Common myeloid progenitor, CD34-positive (primary cell): ENCODE results near the gene DDR1.

ENCODE experiments used
- CTCF ChIA-PET: fragments of 350-600 bp; sonication (Branson Sonifier 250); formaldehyde crosslinking; loops from one replicate; lab custom pipeline; 2021; ENCODE audit warnings: antibody characterized with exemption; lab: Charles Lee
- POLR2A ChIA-PET: fragments of 350-600 bp; sonication (Branson Sonifier 250); formaldehyde crosslinking; loops from one replicate; lab custom pipeline; 2021; ENCODE audit warnings: antibody characterized with exemption; lab: Charles Lee
- DNase-seq, 3 donors: peaks; one replicate each; pipeline versions ENCODE4 v3.0.0 to v3.0.0-alpha.2; 2013
- H3K27ac ChIP-seq, 2 experiments: 1 replicate in 1 of 2; 2 replicates in 1 of 2; pipeline ENCODE4 v1.7.0; 2013; ENCODE audit warnings: inconsistent platforms in 2 of 2, low read length in 2 of 2, mild to moderate bottlenecking in 2 of 2, low read depth in 1 of 2, moderate library complexity in 1 of 2; ENCODE audit not compliant: severe bottlenecking in 2 of 2, insufficient read depth in 1 of 2, poor library complexity in 1 of 2
- H3K27me3 ChIP-seq, 5 experiments: replicated peaks in 2 of 5; 1 replicate in 3 of 5; 2 replicates in 2 of 5; pipeline versions ENCODE4 v1.6.1 to v1.7.0; 2013; ENCODE audit warnings: low read length in 4 of 5, mild to moderate bottlenecking in 2 of 5, moderate library complexity in 2 of 5, inconsistent platforms in 1 of 5; ENCODE audit not compliant: insufficient read depth in 5 of 5, control insufficient read depth in 4 of 5
- H3K36me3 ChIP-seq, 4 experiments: 1 replicate in 2 of 4; 2 replicates in 2 of 4; pipeline versions ENCODE4 v1.6.1 to v1.7.0; 2013; ENCODE audit warnings: low read length in 3 of 4, control low read depth in 1 of 4, mild to moderate bottlenecking in 1 of 4; ENCODE audit not compliant: control insufficient read depth in 4 of 4, insufficient read depth in 4 of 4
- H3K4me1 ChIP-seq, 4 experiments: 1 replicate in 3 of 4; 2 replicates in 1 of 4; pipeline versions ENCODE4 v1.6.1 to v1.7.1; 2013; ENCODE audit warnings: low read length in 3 of 4, mild to moderate bottlenecking in 3 of 4, control low read depth in 1 of 4, inconsistent platforms in 1 of 4, moderate library complexity in 1 of 4; ENCODE audit not compliant: control insufficient read depth in 4 of 4, insufficient read depth in 4 of 4; ENCODE audit errors: control extremely low read depth in 1 of 4
- H3K4me3 ChIP-seq, 7 experiments: 1 replicate in 4 of 7; 2 replicates in 3 of 7; pipeline versions ENCODE4 v1.5.1 to v1.7.0; 2013; ENCODE audit warnings: mild to moderate bottlenecking in 7 of 7, low read length in 6 of 7, moderate library complexity in 6 of 7, inconsistent platforms in 2 of 7, low read depth in 2 of 7, control low read depth in 1 of 7; ENCODE audit not compliant: insufficient read depth in 4 of 7, control insufficient read depth in 1 of 7; ENCODE audit errors: extremely low read depth in 1 of 7
- H3K9me3 ChIP-seq, 5 experiments: 1 replicate in 4 of 5; 2 replicates in 1 of 5; pipeline versions ENCODE4 v1.6.1 to v1.7.1; 2013; ENCODE audit warnings: low read length in 4 of 5, mild to moderate bottlenecking in 2 of 5, inconsistent platforms in 1 of 5, low read depth in 1 of 5, moderate library complexity in 1 of 5; ENCODE audit not compliant: control insufficient read depth in 4 of 5, insufficient read depth in 2 of 5; ENCODE audit errors: control extremely low read depth in 1 of 5
- WGBS: methylation state at CpG from one replicate; pipeline ENCODE4 v1.1.5; 2013; ENCODE audit not compliant: insufficient coverage; 5-methylcytosine and 5-hydroxymethylcytosine counted together

Gene DDR1

DNA sequence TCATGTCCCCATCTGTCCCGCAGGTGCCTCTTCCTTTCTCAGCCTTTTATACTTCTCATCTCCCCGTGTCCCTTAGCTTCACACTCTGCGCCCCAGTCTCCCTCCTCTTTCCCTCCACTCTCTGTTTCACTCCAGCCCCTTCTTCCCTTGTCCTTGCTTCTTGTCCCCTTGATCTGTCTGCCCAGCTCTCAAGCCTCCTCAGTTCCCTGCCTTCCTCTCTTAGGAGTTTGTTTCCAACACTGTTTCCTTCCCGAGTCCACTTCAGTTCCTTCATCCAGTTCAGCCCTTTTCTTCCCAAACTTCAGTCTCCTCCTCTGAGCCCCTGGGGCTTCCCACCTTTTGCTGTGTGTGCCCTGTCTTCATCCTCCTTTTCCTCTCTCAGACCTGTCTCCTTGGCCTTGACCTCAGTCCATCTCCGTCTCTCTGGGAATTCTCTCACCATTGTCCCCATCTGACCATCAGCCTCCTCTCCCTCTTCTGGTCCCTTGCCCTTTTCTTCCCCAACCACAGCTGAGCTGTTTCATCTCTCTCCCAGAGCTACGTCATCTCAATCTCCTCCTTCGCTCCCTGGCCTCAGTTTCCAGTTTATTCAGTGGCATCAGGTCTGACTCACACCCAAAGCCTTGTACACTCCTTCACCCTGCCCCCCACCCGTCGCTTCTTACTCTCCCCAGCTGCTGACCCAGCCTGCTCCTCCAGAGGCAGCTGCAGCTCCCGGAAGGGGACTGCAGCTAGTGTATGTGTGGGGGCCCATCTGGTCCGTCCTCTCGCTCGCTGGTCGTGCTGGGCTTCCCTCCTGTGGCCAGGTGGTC is 2.7 kb upstream of the DDR1 start:
- Histone ChIP-seq H3K4me1 (peaks cover 0 to 20% (median 17%) of the 10 kb centered on the region in 4 experiments), H3K27ac (no peak overlapping the region), H3K27me3 (peaks cover 0 to 34% (median 18%) of the 10 kb centered on the region in 5 experiments), H3K36me3 (no peaks in the 10 kb centered on the region), H3K4me3 (no peak overlapping the region), H3K9me3 (no peaks in the 10 kb centered on the region)
- DNase-seq = no peak
- CTCF ChIA-PET = interaction anchor here (1.0 to 10.1 kb wide), 6 partner anchors 16 to 205 kb away, joined by 3 to 95 read pairs (median 7); no protein-coding TSS in a partner anchor
- 96% methylated on average over 10 of the region's 14 CpGs for WGBS
- POLR2A ChIA-PET = interaction anchor here (0.6 kb wide), 1 partner anchor 71 kb away, joined by 3 read pairs; no protein-coding TSS in a partner anchor

GRCh38 chr6:30882204-30882758 is 2.0 kb upstream of the DDR1 start:
- no peak overlapping the region for H3K27ac ChIP-seq
- no peak for DNase-seq
- ChIA-PET POLR2A (interaction anchor here (0.6 to 0.8 kb wide), 3 partner anchors 9 to 70 kb away, joined by 3 to 4 read pairs (median 3); no protein-coding TSS in a partner anchor), CTCF (interaction anchor here (1.0 to 10.1 kb wide), 5 partner anchors 16 to 205 kb away, joined by 3 to 95 read pairs (median 10); no protein-coding TSS in a partner anchor)
- H3K9me3 ChIP-seq = no peaks in the 10 kb centered on the region
- H3K4me1 ChIP-seq = peaks cover 0 to 18% (median 16%) of the 10 kb centered on the region in 4 experiments
- 98% methylated on average over 5 of the region's 8 CpGs for WGBS
- peaks cover 0 to 35% (median 18%) of the 10 kb centered on the region in 5 experiments for H3K27me3 ChIP-seq
- H3K36me3 ChIP-seq = no peaks in the 10 kb centered on the region
- no peak overlapping the region for H3K4me3 ChIP-seq

DNA sequence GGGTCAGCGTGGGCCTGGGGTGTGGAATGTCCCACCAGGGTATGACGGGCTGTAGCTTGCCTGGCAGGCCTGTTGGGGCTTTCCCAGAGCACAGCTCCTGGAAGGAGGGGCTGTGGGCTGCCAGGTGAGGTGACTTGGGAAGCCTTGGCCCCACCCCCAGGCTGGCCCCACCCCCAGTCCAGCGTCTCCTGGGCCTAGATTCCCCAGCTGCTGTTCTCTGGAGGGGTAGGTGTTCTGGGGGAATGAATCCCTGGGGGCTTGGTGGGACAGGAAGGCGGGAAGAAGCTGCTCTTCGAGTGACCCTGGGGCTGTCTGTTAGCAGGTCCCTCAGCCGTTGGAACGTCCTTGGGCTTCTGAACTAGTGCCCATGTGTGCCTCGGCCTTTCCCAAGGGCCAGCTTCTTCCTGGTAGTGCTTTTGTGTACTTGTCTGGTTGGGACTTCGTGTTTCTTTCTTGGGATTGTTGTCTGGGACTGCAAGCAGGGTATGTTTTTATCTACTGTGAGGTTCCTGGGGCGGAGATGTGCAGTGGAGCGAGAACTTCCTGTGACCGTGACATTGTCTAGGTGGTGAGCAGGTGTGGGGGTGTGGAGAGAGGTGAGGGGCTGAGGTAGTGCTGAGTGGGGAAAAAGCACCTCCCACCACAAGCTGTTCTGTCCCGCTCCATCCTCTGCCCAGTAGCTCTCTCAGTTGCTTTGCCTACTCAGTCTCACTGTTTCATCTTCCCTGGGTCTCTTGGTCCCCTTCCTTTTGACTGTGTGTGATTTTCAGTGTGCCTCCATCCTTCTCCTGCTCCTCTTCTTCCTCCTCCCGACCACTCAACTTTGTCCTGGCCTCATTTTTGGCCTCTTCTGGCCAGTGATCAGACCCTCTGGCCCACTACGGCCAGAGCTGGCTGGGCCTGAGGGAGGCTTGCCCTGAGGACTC is 1.3 kb upstream of the DDR1 start:
- Histone ChIP-seq H3K36me3 (no peaks in the 10 kb centered on the region), H3K4me1 (peaks cover 0 to 14% (median 10%) of the 10 kb centered on the region in 4 experiments), H3K4me3 (no peak overlapping the region), H3K9me3 (no peaks in the 10 kb centered on the region), H3K27me3 (peaks cover 0 to 35% (median 18%) of the 10 kb centered on the region in 5 experiments), H3K27ac (peak overlapping the region in 1 of 2 experiments; percentile 43)
- CTCF ChIA-PET = interaction anchor here (1.0 to 10.1 kb wide), 5 partner anchors 17 to 204 kb away, joined by 3 to 95 read pairs (median 10); no protein-coding TSS in a partner anchor
- 87% methylated on average over 10 of the region's 15 CpGs for WGBS
- POLR2A ChIA-PET = interaction anchor here (0.6 to 0.8 kb wide), 3 partner anchors 8 to 70 kb away, joined by 3 to 4 read pairs (median 3); no protein-coding TSS in a partner anchor
- no peak for DNase-seq

GRCh38 chr6:30884521-30885480 is 482 bp downstream of the DDR1 start:
- Histone ChIP-seq H3K4me1 (peaks cover 0 to 14% (median 10%) of the 10 kb centered on the region in 4 experiments), H3K27ac (peak overlapping the region in 1 of 2 experiments; percentile 68), H3K27me3 (peaks cover 0 to 35% (median 18%) of the 10 kb centered on the region in 5 experiments), H3K4me3 (peak overlapping the region; percentile 17 to 72 (median 43)), H3K36me3 (no peaks in the 10 kb centered on the region), H3K9me3 (no peaks in the 10 kb centered on the region)
- DNase-seq = peak in 2 of 3 donors; percentile 40 to 43
- ChIA-PET CTCF (interaction anchor here (0.8 to 10.1 kb wide), 6 partner anchors 11 to 62 kb away, joined by 3 to 95 read pairs (median 6); partner anchors contain the start of gene VARS2), POLR2A (no interaction called here)
- WGBS = 14% methylated on average over 34 of the region's 59 CpGs

DNA sequence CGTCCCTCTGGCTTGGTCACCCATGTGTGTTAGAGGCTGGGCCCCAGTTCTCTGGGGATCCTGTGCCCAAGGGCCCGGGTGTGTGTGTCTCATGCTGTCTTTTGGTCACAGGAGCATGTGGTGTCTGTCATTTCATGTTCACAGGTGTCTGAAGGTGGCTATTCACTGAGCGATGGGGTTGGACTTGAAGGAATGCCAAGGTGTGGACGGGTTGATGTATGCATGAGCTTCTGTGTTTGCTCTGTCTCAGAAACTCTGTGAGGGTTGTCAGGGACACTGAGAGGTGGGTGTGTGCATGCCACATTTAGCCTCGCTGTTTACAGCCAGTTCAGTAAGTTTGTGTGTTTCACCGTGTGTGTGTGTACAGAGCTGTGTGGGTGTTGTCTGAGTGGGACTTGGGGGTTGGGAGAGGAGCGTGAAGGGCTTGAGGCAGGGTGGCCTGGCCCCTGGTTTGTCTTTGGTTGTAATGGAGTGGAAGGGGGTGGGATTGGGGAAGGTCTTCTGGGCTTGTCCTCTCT is 1.2 kb downstream of the DDR1 start:
- 75% methylated on average over 6 of the region's 7 CpGs for WGBS
- H3K36me3 ChIP-seq = no peaks in the 10 kb centered on the region
- DNase-seq = no peak
- no peaks in the 10 kb centered on the region for H3K9me3 ChIP-seq
- no peak overlapping the region for H3K27ac ChIP-seq
- POLR2A ChIA-PET = no interaction called here
- peaks cover 0 to 34% (median 18%) of the 10 kb centered on the region in 5 experiments for H3K27me3 ChIP-seq
- CTCF ChIA-PET = interaction anchor here (1.2 to 10.1 kb wide), 4 partner anchors 13 to 63 kb away, joined by 4 to 95 read pairs (median 6); partner anchors contain the start of gene VARS2
- H3K4me3 ChIP-seq = no peak overlapping the region
- H3K4me1 ChIP-seq = peaks cover 0 to 14% (median 10%) of the 10 kb centered on the region in 4 experiments
